Muscle of leg (tissue), 11 donors: ENCODE measurements around the gene PLEKHH1. TPM values are rescaled to one million over a fixed set of nuclear protein-coding genes. Genes with fewer than 3 reads are reported as not detected.
"Not testable (repeated sequence)": the region's sequence is repeated elsewhere in the genome, so short reads cannot be mapped to it uniquely, and the experiment has no call there.

ENCODE experiments used
- DNase-seq: peaks from one replicate; pipeline ENCODE4 v3.0.0; 2013
- H3K27ac ChIP-seq: one replicate; pipeline ENCODE4 v1.5.1; 2013; ENCODE audit warnings: mild to moderate bottlenecking, low read length, control low read depth
- H3K27me3 ChIP-seq: one replicate; pipeline ENCODE4 v1.6.1; 2013; ENCODE audit warnings: low read length; ENCODE audit not compliant: control insufficient read depth, insufficient read depth
- H3K36me3 ChIP-seq: one replicate; pipeline ENCODE4 v1.6.1; 2013; ENCODE audit warnings: low read length; ENCODE audit not compliant: control insufficient read depth, insufficient read depth
- H3K4me1 ChIP-seq: one replicate; pipeline ENCODE4 v1.6.1; 2013; ENCODE audit warnings: low read length; ENCODE audit not compliant: control insufficient read depth, insufficient read depth
- H3K4me3 ChIP-seq: one replicate; pipeline ENCODE4 v1.5.1; 2013; ENCODE audit warnings: low read length, control low read depth
- H3K9me3 ChIP-seq: replicated peaks from 2 replicates; pipeline ENCODE4 v1.6.1; 2013; ENCODE audit warnings: low read depth, low read length; ENCODE audit not compliant: control insufficient read depth
- WGBS: methylation state at CpG from one replicate; pipeline ENCODE4 v1.1.5; 2013; ENCODE audit warnings: missing lambda C conversion rate; ENCODE audit not compliant: insufficient coverage; 5-methylcytosine and 5-hydroxymethylcytosine counted together
- polyA plus RNA-seq, 8 donors: library from polyadenylated mRNA; unstranded; fragments of 120-200 nt; gene quantifications; one replicate each; pipeline versions ENCODE4 v1.2.1 to v1.2.3, GENCODE V29; 2013; ENCODE audit warnings: inconsistent platforms in 1 of 8, low replicate concordance in 1 of 8; ENCODE audit not compliant: insufficient read length in 8 of 8, insufficient read depth in 1 of 8
- total RNA-seq: library from RNA; stranded (reverse); fragments of 120-200 nt; gene quantifications from one replicate; pipeline ENCODE4 v1.2.4, GENCODE V29; 2013

Gene PLEKHH1
- total and polyA plus RNA-seq, 9 donors = 0.58 to 3.5 (median 1.3) TPM

GRCh38 chr14:67579040-67579439, 46.0 kb downstream of the PLEKHH1 start:
- H3K9me3 ChIP-seq = no peaks in the 10 kb centered on the region
- H3K27ac ChIP-seq = no peak overlapping the region
- DNase-seq = no peak
- 86% methylated on average over 13 of the region's 15 CpGs for WGBS
- no peaks in the 10 kb centered on the region for H3K4me1 ChIP-seq
- H3K36me3 ChIP-seq = no peaks in the 10 kb centered on the region
- no peaks in the 10 kb centered on the region for H3K27me3 ChIP-seq
- H3K4me3 ChIP-seq = no peak overlapping the region

GRCh38 chr14:67579636-67580035, 46.5 kb downstream of the PLEKHH1 start:
- Histone ChIP-seq H3K27me3 (no peaks in the 10 kb centered on the region), H3K9me3 (no peaks in the 10 kb centered on the region), H3K27ac (no peak overlapping the region), H3K4me1 (no peaks in the 10 kb centered on the region), H3K36me3 (no peaks in the 10 kb centered on the region), H3K4me3 (no peak overlapping the region)
- DNase-seq = no peak
- 95% methylated on average over 6 of the region's 7 CpGs for WGBS

DNA sequence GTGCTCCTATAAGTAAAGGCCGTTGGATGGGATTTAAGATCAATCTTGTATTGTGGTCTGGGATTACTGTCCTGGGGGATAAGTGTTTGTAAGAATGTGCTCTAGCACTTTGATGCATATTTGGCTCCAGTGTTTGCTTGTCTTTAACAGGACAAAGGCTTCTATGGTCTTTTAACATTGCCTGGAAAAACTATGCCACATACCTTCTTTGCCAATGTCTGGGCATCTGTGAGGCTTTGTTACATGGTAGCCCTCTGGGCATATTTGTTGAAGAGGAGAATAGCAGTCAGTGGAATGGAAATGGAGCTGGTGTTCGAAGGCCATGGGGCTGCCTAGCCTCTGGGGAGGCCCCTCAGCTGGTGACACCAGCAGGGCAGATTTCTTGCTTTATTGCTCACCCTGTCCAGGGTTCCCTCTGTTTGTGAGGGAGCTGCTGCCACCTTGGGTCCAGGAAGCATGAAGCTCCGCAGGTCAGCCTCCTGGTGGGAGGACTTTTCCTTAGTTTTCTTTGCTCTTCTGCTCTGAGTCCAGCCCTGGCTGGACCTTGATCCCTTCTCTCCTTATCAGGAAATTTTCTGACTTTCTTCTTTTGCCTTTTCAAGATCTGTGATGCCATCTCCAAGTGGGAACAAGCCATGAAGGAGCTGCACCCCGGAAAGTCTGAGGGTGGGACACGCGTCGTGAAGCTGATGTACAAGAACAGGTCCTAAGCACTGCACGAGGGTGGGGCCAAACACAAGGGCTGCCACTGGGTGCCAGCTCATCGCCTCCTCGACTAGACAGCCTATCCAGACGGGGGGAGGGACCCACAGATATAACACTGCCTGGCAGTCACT, 47.5 kb downstream of the PLEKHH1 start:
- Histone ChIP-seq H3K4me3 (no peak overlapping the region), H3K4me1 (no peaks in the 10 kb centered on the region), H3K9me3 (no peaks in the 10 kb centered on the region), H3K27ac (no peak overlapping the region), H3K27me3 (no peaks in the 10 kb centered on the region), H3K36me3 (no peaks in the 10 kb centered on the region)
- no peak for DNase-seq
- WGBS = 80% methylated on average over 9 of the region's 11 CpGs

- WGBS = no CpG with 5 or more reads among the region's 1 CpG
- H3K27me3 ChIP-seq = no peaks in the 10 kb centered on the region
- no peak for DNase-seq
- no peaks in the 10 kb centered on the region for H3K36me3 ChIP-seq
- H3K4me1 ChIP-seq = no peaks in the 10 kb centered on the region
- H3K27ac ChIP-seq = no peak overlapping the region
- no peak overlapping the region for H3K4me3 ChIP-seq
- no peaks in the 10 kb centered on the region for H3K9me3 ChIP-seq
These were observed 48.6 kb downstream of the PLEKHH1 start for GRCh38 chr14:67581643-67582042.

DNA sequence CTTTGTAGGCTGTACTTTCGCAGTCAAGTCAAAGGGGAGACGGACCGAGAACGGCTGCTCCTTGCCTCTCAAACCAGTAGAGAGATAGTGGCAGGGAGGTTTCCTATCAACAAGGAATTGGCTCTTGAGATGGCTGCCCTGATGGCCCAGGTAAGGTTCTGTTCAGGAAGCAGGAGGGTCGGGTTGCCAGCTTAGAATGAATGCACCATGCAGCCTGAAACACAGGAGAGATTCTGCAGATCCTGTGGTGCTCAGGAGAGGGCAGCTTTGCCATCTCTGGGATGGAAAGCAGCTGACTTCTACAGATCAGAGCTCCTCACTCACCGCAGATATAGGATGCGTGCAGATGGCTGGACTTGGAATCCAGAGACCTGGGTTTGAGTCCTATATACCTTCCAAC, 49.0 kb downstream of the PLEKHH1 start:
- H3K9me3 ChIP-seq = no peaks in the 10 kb centered on the region
- no peak overlapping the region for H3K4me3 ChIP-seq
- H3K36me3 ChIP-seq = no peaks in the 10 kb centered on the region
- no peaks in the 10 kb centered on the region for H3K4me1 ChIP-seq
- WGBS = 17% methylated on average over 1 of the region's 7 CpGs
- no peaks in the 10 kb centered on the region for H3K27me3 ChIP-seq
- no peak for DNase-seq
- no peak overlapping the region for H3K27ac ChIP-seq

DNA sequence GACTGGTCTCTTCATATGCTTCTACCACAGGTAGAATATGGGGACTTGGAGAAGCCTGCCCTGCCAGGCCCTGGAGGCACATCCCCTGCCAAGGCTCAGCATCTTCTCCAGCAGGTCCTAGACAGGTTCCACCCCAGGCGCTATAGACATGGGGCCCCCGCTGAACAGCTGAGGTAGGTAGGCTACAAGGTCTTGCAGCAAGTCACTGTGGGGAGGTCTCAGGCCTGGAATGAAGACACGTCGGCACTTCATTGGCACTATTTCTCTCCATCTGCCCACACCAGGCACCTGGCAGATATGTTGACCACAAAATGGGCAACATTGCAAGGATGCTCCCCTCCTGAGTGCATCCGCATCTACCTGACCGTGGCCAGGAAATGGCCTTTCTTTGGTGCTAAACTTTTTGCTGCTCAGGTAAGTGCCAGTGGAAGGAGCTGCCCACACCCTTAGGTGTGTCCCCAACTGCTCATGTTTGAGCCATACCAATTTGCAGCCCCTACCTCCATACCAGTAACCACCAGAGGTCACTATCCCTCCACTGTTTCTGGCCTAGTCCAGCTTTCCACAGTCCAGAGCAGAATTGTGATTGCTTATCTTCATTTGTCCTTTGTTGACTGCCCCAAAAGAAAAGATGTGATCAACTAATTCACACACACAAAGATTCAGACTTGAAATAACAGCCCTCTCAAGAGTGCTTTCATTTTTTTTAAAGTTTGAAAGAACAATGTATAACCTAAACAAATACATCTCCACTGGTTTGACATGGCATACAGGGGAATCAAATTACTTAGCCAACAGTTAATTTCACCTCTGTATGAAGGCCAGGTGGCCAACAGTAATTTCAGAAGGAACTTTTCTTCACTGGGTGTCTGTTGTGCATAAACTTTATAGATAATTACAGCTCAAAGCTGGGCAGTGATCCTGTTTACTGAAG, 50.9 kb downstream of the PLEKHH1 start:
- Histone ChIP-seq H3K27ac (no peak overlapping the region), H3K4me3 (no peak overlapping the region), H3K27me3 (no peaks in the 10 kb centered on the region), H3K4me1 (no peaks in the 10 kb centered on the region), H3K36me3 (peaks cover 4% of the 10 kb centered on the region), H3K9me3 (no peaks in the 10 kb centered on the region)
- DNase-seq = peak; percentile 53
- WGBS = 84% methylated on average over 4 of the region's 6 CpGs

- H3K36me3 ChIP-seq = peaks cover 4% of the 10 kb centered on the region
- WGBS = no CpG with 5 or more reads among the region's 3 CpGs
These were observed 51.9 kb downstream of the PLEKHH1 start for GRCh38 chr14:67584978-67585377.

GRCh38 chr14:67586369-67586768, 53.3 kb downstream of the PLEKHH1 start:
- Histone ChIP-seq H3K27ac (no peak overlapping the region), H3K36me3 (peaks cover 4% of the 10 kb centered on the region), H3K4me1 (no peaks in the 10 kb centered on the region), H3K9me3 (no peaks in the 10 kb centered on the region), H3K4me3 (no peak overlapping the region), H3K27me3 (no peaks in the 10 kb centered on the region)
- 88% methylated on average over 2 of the region's 4 CpGs for WGBS
- no peak for DNase-seq

More at GRCh38 chr14:67584978-67585377, 51.9 kb downstream of the PLEKHH1 start:
- Histone ChIP-seq H3K4me3 (no peak overlapping the region), H3K4me1 (no peaks in the 10 kb centered on the region), H3K9me3 (no peaks in the 10 kb centered on the region), H3K27ac (no peak overlapping the region), H3K27me3 (no peaks in the 10 kb centered on the region)
- no peak for DNase-seq

DNA sequence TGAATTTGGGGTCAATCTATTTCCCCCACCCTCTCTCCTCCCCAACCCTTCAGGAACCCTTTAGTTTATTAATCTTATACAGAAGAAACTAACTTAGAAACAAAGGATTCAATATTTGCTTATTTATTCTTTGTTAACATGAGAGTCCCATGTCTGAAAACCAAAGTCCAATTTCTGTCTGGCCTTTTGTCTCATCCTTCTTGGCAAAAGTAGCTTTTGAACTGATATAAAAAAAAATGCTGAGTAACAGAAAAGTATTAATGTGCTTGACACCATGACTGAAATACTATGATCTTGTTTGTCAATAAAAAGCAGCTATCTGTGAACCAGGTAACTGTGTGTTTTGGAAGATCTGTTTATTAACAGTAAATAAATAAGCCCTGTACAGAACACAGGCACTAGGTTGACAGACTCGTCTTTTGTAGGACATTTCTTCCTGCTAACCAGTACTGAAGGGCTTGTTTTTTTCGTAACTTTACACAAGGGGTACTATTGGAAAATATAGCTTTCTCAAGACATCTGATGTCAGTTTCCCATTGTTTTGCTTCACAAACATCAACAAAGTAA, 56.2 kb downstream of the PLEKHH1 start:
- Histone ChIP-seq H3K27ac (no peak overlapping the region), H3K27me3 (no peaks in the 10 kb centered on the region), H3K4me3 (no peak overlapping the region), H3K36me3 (peaks cover 8% of the 10 kb centered on the region), H3K9me3 (no peaks in the 10 kb centered on the region), H3K4me1 (no peaks in the 10 kb centered on the region)
- WGBS = no CpG with 5 or more reads among the region's 2 CpGs
- no peak for DNase-seq

GRCh38 chr14:67593650-67594049, 60.6 kb downstream of the PLEKHH1 start:
- WGBS = no CpG with 5 or more reads among the region's 1 CpG
- not testable (repeated sequence) for H3K4me3 ChIP-seq, H3K36me3 ChIP-seq, H3K27me3 ChIP-seq, H3K4me1 ChIP-seq, H3K27ac ChIP-seq, DNase-seq, H3K9me3 ChIP-seq
